ENCODE data around the gene MSL3B.

Gene MSL3B

GRCh38 chr2:233833345-233833744 is 34.8 kb downstream of the MSL3B start:
- Histone ChIP-seq H3K4me3 (no peak overlapping the region), H3K9me3 (no peaks in the 10 kb centered on the region), H3K27me3 (peaks cover 0 to 6% (median 0%) of the 10 kb centered on the region in 4 donors), H3K27ac (replicated peaks in 1 of 4) (no peak overlapping the region), H3K4me1 (peaks cover 0 to 10% (median 8%) of the 10 kb centered on the region in 4 donors), H3K36me3 (no peaks in the 10 kb centered on the region)
- WGBS, result 59% methylated on average over 10 of the region's 10 CpGs
- TF ChIP-seq EP300 (IDR thresholded peaks at IDR 0.05) (no peak), CTCF (IDR thresholded peaks at IDR 0.05) (no peak), POLR2AphosphoS5 (IDR thresholded peaks at IDR 0.05) (no peak), POLR2A (IDR thresholded peaks at IDR 0.05; ENCODE audit: low read depth) (no peak)
- intact Hi-C loops (cut with DNase I), result no loop called here
- DNase-seq (ENCODE audit: extremely low spot score), result no peak

- H3K36me3 ChIP-seq, result no peaks in the 10 kb centered on the region
- no peak overlapping the region for H3K4me3 ChIP-seq
- no peak for DNase-seq (ENCODE audit: extremely low spot score)
- H3K9me3 ChIP-seq, result no peaks in the 10 kb centered on the region
- H3K4me1 ChIP-seq, result peaks cover 0 to 10% (median 8%) of the 10 kb centered on the region in 4 donors
- H3K27ac ChIP-seq (replicated peaks in 1 of 4), result no peak overlapping the region
- peaks cover 0 to 6% (median 0%) of the 10 kb centered on the region in 4 donors for H3K27me3 ChIP-seq
- WGBS, result 54% methylated on average over 2 of the region's 7 CpGs
- intact Hi-C loops (cut with DNase I), result no loop called here
- TF ChIP-seq EP300 (IDR thresholded peaks at IDR 0.05), result no peak
- no peak for TF ChIP-seq CTCF (IDR thresholded peaks at IDR 0.05)
- TF ChIP-seq POLR2AphosphoS5 (IDR thresholded peaks at IDR 0.05), result no peak
- no peak for TF ChIP-seq POLR2A (IDR thresholded peaks at IDR 0.05; ENCODE audit: low read depth)
These were observed 35.3 kb downstream of the MSL3B start for GRCh38 chr2:233832869-233833311.

GRCh38 chr2:233832414-233832813 is 35.8 kb downstream of the MSL3B start:
- TF ChIP-seq CTCF (IDR thresholded peaks at IDR 0.05) (no peak), POLR2AphosphoS5 (IDR thresholded peaks at IDR 0.05) (no peak), EP300 (IDR thresholded peaks at IDR 0.05) (no peak), POLR2A (IDR thresholded peaks at IDR 0.05; ENCODE audit: low read depth) (no peak)
- 61% methylated on average over 9 of the region's 9 CpGs for WGBS
- intact Hi-C loops (cut with DNase I), result no loop called here
- Histone ChIP-seq H3K36me3 (no peaks in the 10 kb centered on the region), H3K27ac (replicated peaks in 1 of 4) (no peak overlapping the region), H3K9me3 (no peaks in the 10 kb centered on the region), H3K4me3 (no peak overlapping the region), H3K27me3 (peaks cover 0 to 6% (median 0%) of the 10 kb centered on the region in 4 donors), H3K4me1 (peaks cover 0 to 10% (median 8%) of the 10 kb centered on the region in 4 donors)
- no peak for DNase-seq (ENCODE audit: extremely low spot score)

GRCh38 chr2:233831861-233832260 is 36.3 kb downstream of the MSL3B start:
- Histone ChIP-seq H3K27me3 (peaks cover 0 to 6% (median 0%) of the 10 kb centered on the region in 4 donors), H3K4me1 (peaks cover 0 to 10% (median 8%) of the 10 kb centered on the region in 4 donors), H3K27ac (replicated peaks in 1 of 4) (no peak overlapping the region), H3K36me3 (no peaks in the 10 kb centered on the region), H3K9me3 (no peaks in the 10 kb centered on the region), H3K4me3 (no peak overlapping the region)
- WGBS, result 70% methylated on average over 6 of the region's 6 CpGs
- intact Hi-C loops (cut with DNase I), result no loop called here
- TF ChIP-seq CTCF (IDR thresholded peaks at IDR 0.05) (no peak), POLR2A (IDR thresholded peaks at IDR 0.05; ENCODE audit: low read depth) (no peak), POLR2AphosphoS5 (IDR thresholded peaks at IDR 0.05) (no peak)
- no peak for DNase-seq (ENCODE audit: extremely low spot score)

All from esophagus muscularis mucosa (tissue), 4 donors.